ENCODE results near the gene PHLDA3. TPM values are rescaled to one million over a fixed set of nuclear protein-coding genes. Genes with fewer than 3 reads are reported as not detected.

The PHLDA3 gene
- total and polyA plus RNA-seq, 7 donors, result 3.2 to 135 (median 93.4) TPM

GRCh38 chr1:201504799-201505502 is 36.0 kb upstream of the PHLDA3 start:
- no peak for TF ChIP-seq CTCF (IDR thresholded peaks at IDR 0.05)
- peak in 1 of 2 donors; percentile 22 for TF ChIP-seq POLR2A (IDR thresholded peaks at IDR 0.05)
- no peak for TF ChIP-seq EP300 (IDR thresholded peaks at IDR 0.05)
- TF ChIP-seq POLR2AphosphoS5 (IDR thresholded peaks at IDR 0.05), result peak in 2 of 4 donors; percentile 51 to 53
- peak overlapping the region; percentile 71 to 92 (median 78) for H3K4me3 ChIP-seq
- H3K4me1 ChIP-seq, result peaks cover 0 to 69% (median 58%) of the 10 kb centered on the region in 4 donors
- peaks cover 0 to 9% (median 4%) of the 10 kb centered on the region in 4 donors for H3K36me3 ChIP-seq
- DNase-seq, result peak; percentile 70
- no peaks in the 10 kb centered on the region for H3K9me3 ChIP-seq
- peak overlapping the region; percentile 92 to 98 (median 96) for H3K27ac ChIP-seq
- no peaks in the 10 kb centered on the region for H3K27me3 ChIP-seq
- intact Hi-C loops (cut with DNase I), result no loop called here
- WGBS, 2 donors, result 74 to 85% methylated on average over 9 of the region's 9 CpGs

- Histone ChIP-seq H3K27ac (peak overlapping the region; percentile 92 to 98 (median 96)), H3K9me3 (no peaks in the 10 kb centered on the region), H3K4me1 (peaks cover 0 to 72% (median 63%) of the 10 kb centered on the region in 4 donors), H3K4me3 (peak overlapping the region; percentile 71 to 92 (median 78)), H3K27me3 (no peaks in the 10 kb centered on the region), H3K36me3 (peaks cover 0 to 11% (median 5%) of the 10 kb centered on the region in 4 donors)
- peak; percentile 15 for DNase-seq
- WGBS, 2 donors, result 78 to 83% methylated on average over 3 of the region's 3 CpGs
- TF ChIP-seq CTCF (IDR thresholded peaks at IDR 0.05), result no peak
- TF ChIP-seq POLR2AphosphoS5 (IDR thresholded peaks at IDR 0.05), result peak in 2 of 4 donors; percentile 37 to 74
- peak in 1 of 4 donors; percentile 24 for TF ChIP-seq EP300 (IDR thresholded peaks at IDR 0.05)
- no peak for TF ChIP-seq POLR2A (IDR thresholded peaks at IDR 0.05)
- intact Hi-C loops (cut with DNase I), result no loop called here
These were observed 35.2 kb upstream of the PHLDA3 start for GRCh38 chr1:201504179-201504631.

GRCh38 chr1:201503397-201504176 is 34.6 kb upstream of the PHLDA3 start:
- no peaks in the 10 kb centered on the region for H3K9me3 ChIP-seq
- peak overlapping the region; percentile 71 to 92 (median 78) for H3K4me3 ChIP-seq
- H3K36me3 ChIP-seq, result peaks cover 0 to 17% (median 6%) of the 10 kb centered on the region in 4 donors
- peak; percentile 96 to 99 (median 98) for TF ChIP-seq EP300 (IDR thresholded peaks at IDR 0.05)
- TF ChIP-seq POLR2AphosphoS5 (IDR thresholded peaks at IDR 0.05), result peak; percentile 93 to 97 (median 96)
- TF ChIP-seq CTCF (IDR thresholded peaks at IDR 0.05), result no peak
- peak; percentile 67 to 76 for TF ChIP-seq POLR2A (IDR thresholded peaks at IDR 0.05)
- H3K4me1 ChIP-seq, result peaks cover 0 to 72% (median 64%) of the 10 kb centered on the region in 4 donors
- peak; percentile 94 for DNase-seq
- peak overlapping the region; percentile 92 to 98 (median 96) for H3K27ac ChIP-seq
- H3K27me3 ChIP-seq, result no peaks in the 10 kb centered on the region
- 70 to 79% methylated on average over 13 of the region's 13 CpGs for WGBS, 2 donors
- intact Hi-C loops (cut with DNase I), result no loop called here

GRCh38 chr1:201502511-201502857 is 33.5 kb upstream of the PHLDA3 start:
- Histone ChIP-seq H3K4me1 (peaks cover 0 to 73% (median 64%) of the 10 kb centered on the region in 4 donors), H3K9me3 (no peaks in the 10 kb centered on the region), H3K27me3 (no peaks in the 10 kb centered on the region), H3K4me3 (peak overlapping the region; percentile 71 to 92 (median 78)), H3K36me3 (peaks cover 0 to 26% (median 6%) of the 10 kb centered on the region in 4 donors), H3K27ac (peak overlapping the region; percentile 92 to 98 (median 96))
- intact Hi-C loops (cut with DNase I), result no loop called here
- WGBS, 2 donors, result 74 to 76% methylated on average over 3 of the region's 3 CpGs
- TF ChIP-seq POLR2AphosphoS5 (IDR thresholded peaks at IDR 0.05) (peak in 3 of 4 donors; percentile 2 to 74 (median 49)), CTCF (IDR thresholded peaks at IDR 0.05) (no peak), EP300 (IDR thresholded peaks at IDR 0.05) (no peak), POLR2A (IDR thresholded peaks at IDR 0.05) (no peak)
- DNase-seq, result no peak

Data from sigmoid colon (tissue), 7 donors.